Effector memory CD8-positive, alpha-beta T cell (primary cell): ENCODE measurements around the gene XYLB.
"Not testable (repeated sequence)": the region's sequence is repeated elsewhere in the genome, so short reads cannot be mapped to it uniquely, and the experiment has no call there.

ENCODE experiments used
- ATAC-seq: fragments of 150-1000 bp; cut with Tn5 transposase; replicated peaks from 2 replicates; pipeline ENCODE4 v1.10.0; 2021; ENCODE audit warnings: mild to moderate bottlenecking, moderate library complexity
- DNase-seq, 3 experiments: peaks; one replicate each; pipeline ENCODE4 v3.0.0; 2021
- H3K27ac Mint-ChIP-seq, 2 donors: one replicate each; pipeline ENCODE4 v1.8.0; 2022; ENCODE audit warnings: mild to moderate bottlenecking in 2 of 2, mixed read lengths in 2 of 2, moderate library complexity in 2 of 2
- H3K27me3 Mint-ChIP-seq, 2 donors: one replicate each; pipeline ENCODE4 v1.8.0; 2022; ENCODE audit warnings: mixed read lengths in 2 of 2
- H3K36me3 Mint-ChIP-seq: one replicate; pipeline ENCODE4 v1.8.0; 2022; ENCODE audit warnings: mild to moderate bottlenecking, moderate library complexity, mixed read lengths; ENCODE audit not compliant: insufficient read depth
- H3K4me1 Mint-ChIP-seq, 2 donors: one replicate each; pipeline ENCODE4 v1.8.0; 2022; ENCODE audit warnings: low read depth in 2 of 2, mixed read lengths in 2 of 2
- H3K4me3 Mint-ChIP-seq, 2 donors: one replicate each; pipeline ENCODE4 v1.8.0; 2022; ENCODE audit warnings: mild to moderate bottlenecking in 2 of 2, mixed read lengths in 2 of 2, moderate library complexity in 2 of 2
- H3K9me3 Mint-ChIP-seq, 2 donors: one replicate each; pipeline ENCODE4 v1.8.0; 2022; ENCODE audit warnings: mixed read lengths in 2 of 2

Gene XYLB

GRCh38 chr3:38314764-38315487, 31.7 kb upstream of the XYLB start:
- Mint-ChIP-seq H3K27me3 (peaks cover 10 to 14% of the 10 kb centered on the region in 2 donors), H3K4me1 (no peaks in the 10 kb centered on the region), H3K27ac (no peak overlapping the region), H3K36me3 (no peaks in the 10 kb centered on the region), H3K4me3 (no peak overlapping the region), H3K9me3 (no peaks in the 10 kb centered on the region)
- DNase-seq (no peak), ATAC-seq (no peak)

- ATAC-seq, result no peak
- no peak overlapping the region for H3K27ac Mint-ChIP-seq
- H3K4me1 Mint-ChIP-seq, result no peaks in the 10 kb centered on the region
These were observed 30.9 kb upstream of the XYLB start for GRCh38 chr3:38315488-38316230.

GRCh38 chr3:38316356-38317191, 30.0 kb upstream of the XYLB start:
- DNase-seq (no peak), ATAC-seq (no peak)
- H3K36me3 Mint-ChIP-seq, result no peaks in the 10 kb centered on the region
- no peaks in the 10 kb centered on the region for H3K9me3 Mint-ChIP-seq
- peaks cover 10 to 20% of the 10 kb centered on the region in 2 donors for H3K27me3 Mint-ChIP-seq
- H3K27ac Mint-ChIP-seq, result no peak overlapping the region
- no peaks in the 10 kb centered on the region for H3K4me1 Mint-ChIP-seq
- H3K4me3 Mint-ChIP-seq, result no peak overlapping the region

More at GRCh38 chr3:38315488-38316230, 30.9 kb upstream of the XYLB start:
- no peak overlapping the region for H3K4me3 Mint-ChIP-seq
- peaks cover 10 to 16% of the 10 kb centered on the region in 2 donors for H3K27me3 Mint-ChIP-seq
- DNase-seq, result no peak
- H3K36me3 Mint-ChIP-seq, result no peaks in the 10 kb centered on the region
- no peaks in the 10 kb centered on the region for H3K9me3 Mint-ChIP-seq

- DNase-seq (no peak), ATAC-seq (no peak)
- Mint-ChIP-seq H3K9me3 (no peaks in the 10 kb centered on the region), H3K27ac (no peak overlapping the region), H3K4me1 (no peaks in the 10 kb centered on the region), H3K4me3 (no peak overlapping the region), H3K27me3 (peaks cover 6 to 15% of the 10 kb centered on the region in 2 donors), H3K36me3 (no peaks in the 10 kb centered on the region)
These were observed 29.3 kb upstream of the XYLB start for GRCh38 chr3:38317192-38317759.

GRCh38 chr3:38318766-38319671, 27.6 kb upstream of the XYLB start:
- no peak for ATAC-seq
- H3K4me3 Mint-ChIP-seq, result no peak overlapping the region
- H3K27me3 Mint-ChIP-seq, result peaks cover 5 to 6% of the 10 kb centered on the region in 2 donors
- H3K4me1 Mint-ChIP-seq, result no peaks in the 10 kb centered on the region
- H3K27ac Mint-ChIP-seq, result no peak overlapping the region
- no peaks in the 10 kb centered on the region for H3K9me3 Mint-ChIP-seq
- DNase-seq, result no peak
- H3K36me3 Mint-ChIP-seq, result no peaks in the 10 kb centered on the region

GRCh38 chr3:38320638-38321037, 25.9 kb upstream of the XYLB start:
- not testable (repeated sequence) for H3K36me3 Mint-ChIP-seq, H3K4me3 Mint-ChIP-seq, H3K27ac Mint-ChIP-seq, H3K4me1 Mint-ChIP-seq, ATAC-seq, DNase-seq, H3K9me3 Mint-ChIP-seq
- peaks cover 14 to 18% of the 10 kb centered on the region in 2 donors for H3K27me3 Mint-ChIP-seq

GRCh38 chr3:38323060-38323459, 23.5 kb upstream of the XYLB start:
- Mint-ChIP-seq H3K4me1 (no peaks in the 10 kb centered on the region), H3K36me3 (no peaks in the 10 kb centered on the region), H3K9me3 (no peaks in the 10 kb centered on the region), H3K27ac (no peak overlapping the region), H3K27me3 (peaks cover 26 to 32% of the 10 kb centered on the region in 2 donors), H3K4me3 (no peak overlapping the region)
- DNase-seq (no peak), ATAC-seq (no peak)

- Mint-ChIP-seq H3K27ac (no peak overlapping the region), H3K36me3 (no peaks in the 10 kb centered on the region), H3K4me1 (no peaks in the 10 kb centered on the region), H3K4me3 (no peak overlapping the region), H3K27me3 (peaks cover 26 to 32% of the 10 kb centered on the region in 2 donors), H3K9me3 (no peaks in the 10 kb centered on the region)
- DNase-seq (no peak), ATAC-seq (no peak)
These were observed 21.3 kb upstream of the XYLB start for GRCh38 chr3:38325256-38325655.

- no peak for ATAC-seq
- H3K4me1 Mint-ChIP-seq, result no peaks in the 10 kb centered on the region
- DNase-seq, result no peak
- no peaks in the 10 kb centered on the region for H3K9me3 Mint-ChIP-seq
- no peaks in the 10 kb centered on the region for H3K36me3 Mint-ChIP-seq
- peaks cover 32 to 35% of the 10 kb centered on the region in 2 donors for H3K27me3 Mint-ChIP-seq
- H3K27ac Mint-ChIP-seq, result no peak overlapping the region
- no peak overlapping the region for H3K4me3 Mint-ChIP-seq
These were observed 19.1 kb upstream of the XYLB start for GRCh38 chr3:38327335-38328009.

- H3K36me3 Mint-ChIP-seq, result no peaks in the 10 kb centered on the region
- H3K27me3 Mint-ChIP-seq, result peaks cover 27 to 30% of the 10 kb centered on the region in 2 donors
- H3K4me1 Mint-ChIP-seq, result no peaks in the 10 kb centered on the region
- no peak overlapping the region for H3K4me3 Mint-ChIP-seq
- H3K27ac Mint-ChIP-seq, result no peak overlapping the region
- ATAC-seq (no peak), DNase-seq (no peak)
- no peaks in the 10 kb centered on the region for H3K9me3 Mint-ChIP-seq
These were observed 15.1 kb upstream of the XYLB start for GRCh38 chr3:38331257-38332022.

GRCh38 chr3:38332201-38332600, 14.4 kb upstream of the XYLB start:
- peaks cover 20 to 23% of the 10 kb centered on the region in 2 donors for H3K27me3 Mint-ChIP-seq
- no peak overlapping the region for H3K4me3 Mint-ChIP-seq
- DNase-seq (no peak), ATAC-seq (no peak)
- no peaks in the 10 kb centered on the region for H3K36me3 Mint-ChIP-seq
- H3K9me3 Mint-ChIP-seq, result no peaks in the 10 kb centered on the region
- H3K27ac Mint-ChIP-seq, result no peak overlapping the region
- no peaks in the 10 kb centered on the region for H3K4me1 Mint-ChIP-seq
